Large intestine (tissue), 3 donors: Measurements from ENCODE around the gene AUTS2. TPM values are rescaled to one million over a fixed set of nuclear protein-coding genes. Genes with fewer than 3 reads are reported as not detected.

Experiments used
- DNase-seq, 2 donors: peaks; one replicate each; pipeline versions ENCODE4 v3.0.0 to v3.0.0-alpha.2; 2013
- H3K27ac ChIP-seq: one replicate; pipeline ENCODE4 v1.5.1; 2013; ENCODE audit warnings: low read length
- H3K27me3 ChIP-seq: 2 replicates; pipeline ENCODE4 v1.6.1; 2013; ENCODE audit warnings: low read length; ENCODE audit not compliant: control insufficient read depth, insufficient read depth
- H3K36me3 ChIP-seq: 2 replicates; pipeline ENCODE4 v1.6.1; 2013; ENCODE audit warnings: low read length; ENCODE audit not compliant: control insufficient read depth, insufficient read depth
- H3K4me1 ChIP-seq: one replicate; pipeline ENCODE4 v1.6.1; 2013; ENCODE audit warnings: low read length; ENCODE audit not compliant: control insufficient read depth, insufficient read depth
- H3K4me3 ChIP-seq: one replicate; pipeline ENCODE4 v1.5.1; 2013; ENCODE audit warnings: low read length
- H3K9me3 ChIP-seq: one replicate; pipeline ENCODE4 v1.6.1; 2013; ENCODE audit warnings: mild to moderate bottlenecking, low read depth, low read length, moderate library complexity; ENCODE audit not compliant: control insufficient read depth
- WGBS: methylation state at CpG from one replicate; pipeline ENCODE4 v1.1.5; 2013; ENCODE audit warnings: low lambda C conversion rate; ENCODE audit not compliant: insufficient coverage; 5-methylcytosine and 5-hydroxymethylcytosine counted together
- polyA plus RNA-seq: library from polyadenylated mRNA; unstranded; fragments of 120-200 nt; gene quantifications from one replicate; pipeline ENCODE4 v1.2.1, GENCODE V29; 2013

The AUTS2 gene
- polyA plus RNA-seq, 1 donor, result 51.3 TPM

DNA sequence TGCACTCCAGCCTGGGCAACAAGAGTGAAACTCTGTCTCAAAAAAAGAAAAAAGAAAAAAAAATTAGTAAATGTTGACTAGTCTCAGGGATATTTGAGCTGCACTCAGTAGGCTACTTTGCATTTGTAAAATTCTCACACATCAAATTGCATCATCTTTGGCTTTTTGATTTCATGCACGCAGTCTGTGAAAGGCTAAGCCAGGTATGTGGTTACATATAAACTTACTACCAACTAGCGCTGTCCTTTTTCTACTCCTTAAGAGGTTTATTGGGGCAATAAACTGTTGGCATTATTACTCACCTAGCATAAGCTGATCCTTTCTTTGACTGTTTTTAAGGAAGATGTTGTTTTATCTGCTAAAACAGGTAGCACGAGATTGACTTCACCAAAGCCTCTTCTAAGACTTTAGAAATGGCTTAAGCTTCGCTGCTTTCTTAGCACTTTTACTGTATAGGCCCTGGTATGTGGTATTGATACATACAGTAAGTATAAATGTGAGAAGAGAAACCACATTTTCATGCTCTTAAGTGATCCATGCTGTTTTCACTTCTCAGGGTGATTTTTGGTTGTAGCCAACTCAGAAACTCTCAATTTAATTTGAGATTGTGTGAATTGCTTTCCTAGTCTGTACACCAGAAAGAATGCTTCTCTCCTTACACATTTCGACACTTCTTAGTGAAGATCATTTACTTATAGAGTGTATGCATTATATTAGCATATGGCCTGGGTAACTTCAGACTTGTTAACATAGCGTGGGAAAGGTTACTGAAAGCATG, 323.9 kb downstream of the AUTS2 start:
- H3K27me3 ChIP-seq, result peaks cover 4% of the 10 kb centered on the region
- no peaks in the 10 kb centered on the region for H3K9me3 ChIP-seq
- peak; percentile 69 to 90 for DNase-seq
- H3K4me1 ChIP-seq, result peaks cover 16% of the 10 kb centered on the region
- WGBS, result no CpG with 5 or more reads among the region's 6 CpGs
- no peaks in the 10 kb centered on the region for H3K36me3 ChIP-seq
- H3K4me3 ChIP-seq, result no peak overlapping the region
- H3K27ac ChIP-seq, result no peak overlapping the region

- H3K36me3 ChIP-seq, result no peaks in the 10 kb centered on the region
- H3K9me3 ChIP-seq, result peaks cover 5% of the 10 kb centered on the region
- no peak overlapping the region for H3K4me3 ChIP-seq
- 100% methylated on average over 1 of the region's 10 CpGs for WGBS
- DNase-seq, result no peak
- H3K27ac ChIP-seq, result no peak overlapping the region
- H3K27me3 ChIP-seq, result peaks cover 4% of the 10 kb centered on the region
- no peaks in the 10 kb centered on the region for H3K4me1 ChIP-seq
These were observed 329.2 kb downstream of the AUTS2 start for GRCh38 chr7:69927461-69927860.

DNA sequence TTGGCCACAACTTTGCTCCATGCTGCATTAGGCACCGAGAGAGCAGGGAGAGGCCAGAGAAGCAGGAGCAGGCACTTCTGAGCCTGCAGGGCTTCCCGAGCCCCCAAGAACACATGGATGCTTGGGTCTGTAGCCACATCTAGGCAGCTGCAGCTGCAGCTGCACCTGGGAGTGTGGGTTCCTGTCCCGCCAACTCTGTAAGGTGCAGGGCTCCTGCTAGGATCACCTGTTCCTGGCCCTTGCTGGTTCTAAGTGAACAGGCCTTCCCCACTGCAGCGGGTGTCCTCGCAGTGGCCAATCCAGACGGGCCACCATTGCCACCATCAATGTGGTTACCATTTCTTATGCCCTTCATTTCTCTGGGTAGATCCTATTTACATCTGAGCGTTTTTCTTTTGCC, 330.3 kb downstream of the AUTS2 start:
- Histone ChIP-seq H3K4me3 (no peak overlapping the region), H3K27me3 (peaks cover 4% of the 10 kb centered on the region)
- WGBS, result 100% methylated on average over 1 of the region's 7 CpGs

DNA sequence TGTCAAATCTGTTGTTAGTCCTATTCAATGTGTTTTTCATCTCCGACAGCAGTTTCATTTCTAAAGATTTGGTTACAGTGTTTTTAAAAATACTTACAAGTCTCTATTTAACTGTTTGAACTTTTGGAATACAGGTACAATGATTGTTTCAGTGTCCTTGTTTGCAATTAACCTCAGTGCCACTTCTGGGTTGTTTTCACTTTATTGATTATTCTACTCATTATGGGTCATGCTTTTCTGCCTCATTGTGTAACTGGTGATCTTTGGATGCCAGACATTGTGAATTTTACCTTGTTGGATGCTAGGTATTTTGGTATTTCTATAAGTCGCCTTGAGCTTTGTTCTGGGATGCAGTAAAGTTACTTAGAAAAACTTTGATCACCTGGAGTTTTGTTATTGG, 331.3 kb downstream of the AUTS2 start:
- peaks cover 5% of the 10 kb centered on the region for H3K9me3 ChIP-seq
- 100% methylated on average over 1 of the region's 2 CpGs for WGBS
- H3K27ac ChIP-seq, result no peak overlapping the region

More for the DNA sequence above, 330.3 kb downstream of the AUTS2 start:
- no peak for DNase-seq
- Histone ChIP-seq H3K9me3 (peaks cover 5% of the 10 kb centered on the region), H3K4me1 (no peaks in the 10 kb centered on the region), H3K27ac (no peak overlapping the region), H3K36me3 (no peaks in the 10 kb centered on the region)

DNA sequence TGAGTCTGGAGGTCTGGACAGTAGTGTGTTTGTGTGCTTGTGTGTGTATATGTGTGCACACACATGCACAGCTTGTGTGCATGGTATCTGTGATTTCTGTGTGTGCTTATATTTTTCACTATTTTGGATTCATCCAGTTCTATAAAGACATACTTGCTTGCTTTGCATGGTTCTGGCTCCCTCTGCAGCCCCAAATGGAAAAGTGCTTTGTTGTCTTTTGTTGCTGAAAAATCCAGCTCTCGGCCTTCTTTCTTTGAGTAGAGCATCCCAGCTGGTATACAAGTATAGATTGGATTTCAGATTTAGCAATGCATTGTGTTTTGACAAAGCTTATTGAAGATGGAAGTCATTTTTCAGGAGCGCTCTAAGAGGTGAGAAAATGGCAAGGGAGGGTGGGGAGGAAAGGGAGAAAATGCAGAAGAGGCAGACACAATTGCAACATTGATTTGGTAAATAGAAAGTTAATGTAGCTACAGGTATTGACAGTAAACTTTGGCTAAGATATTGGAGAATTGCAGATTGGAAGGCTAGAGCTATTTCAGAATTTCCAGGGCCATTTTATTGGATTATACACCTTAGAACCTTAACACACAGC, 333.9 kb downstream of the AUTS2 start:
- H3K4me1 ChIP-seq, result no peaks in the 10 kb centered on the region
- H3K27ac ChIP-seq, result no peak overlapping the region
- DNase-seq, result peak in 1 of 2 donors; percentile 36
- no peaks in the 10 kb centered on the region for H3K27me3 ChIP-seq
- H3K4me3 ChIP-seq, result no peak overlapping the region
- H3K36me3 ChIP-seq, result no peaks in the 10 kb centered on the region
- 100% methylated on average over 1 of the region's 2 CpGs for WGBS
- peaks cover 5% of the 10 kb centered on the region for H3K9me3 ChIP-seq

More for the DNA sequence above, 331.3 kb downstream of the AUTS2 start:
- Histone ChIP-seq H3K4me3 (no peak overlapping the region), H3K4me1 (no peaks in the 10 kb centered on the region), H3K27me3 (peaks cover 4% of the 10 kb centered on the region), H3K36me3 (no peaks in the 10 kb centered on the region)
- no peak for DNase-seq

- no peaks in the 10 kb centered on the region for H3K9me3 ChIP-seq
- H3K36me3 ChIP-seq, result no peaks in the 10 kb centered on the region
- WGBS, result no CpG with 5 or more reads among the region's 5 CpGs
- H3K4me3 ChIP-seq, result no peak overlapping the region
- peak in 1 of 2 donors; percentile 17 for DNase-seq
- no peak overlapping the region for H3K27ac ChIP-seq
- no peaks in the 10 kb centered on the region for H3K4me1 ChIP-seq
- H3K27me3 ChIP-seq, result no peaks in the 10 kb centered on the region
These were observed 336.0 kb downstream of the AUTS2 start for GRCh38 chr7:69934144-69934903.

DNA sequence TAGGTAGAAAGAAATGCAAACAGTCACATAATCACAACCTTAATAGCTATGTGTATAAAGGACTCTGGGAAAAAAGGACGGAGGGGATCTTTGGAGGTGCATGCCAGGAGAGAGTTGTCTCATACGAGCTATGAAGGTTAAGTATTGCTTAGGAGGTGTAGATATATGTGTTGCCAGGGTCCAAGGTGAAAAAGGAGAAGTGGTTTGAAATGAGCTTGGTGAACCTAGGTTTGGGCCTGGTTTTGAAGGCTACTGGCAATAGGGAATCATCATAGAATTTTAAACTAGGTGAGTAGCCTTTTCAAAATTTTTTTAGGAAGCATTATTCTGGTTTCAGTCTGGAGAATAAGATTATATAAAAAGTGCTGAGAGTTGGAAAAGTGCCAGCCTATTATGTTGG, 336.8 kb downstream of the AUTS2 start:
- H3K4me3 ChIP-seq, result no peak overlapping the region
- no CpG with 5 or more reads among the region's 2 CpGs for WGBS

GRCh38 chr7:69937097-69937496, 338.8 kb downstream of the AUTS2 start:
- H3K4me3 ChIP-seq, result no peak overlapping the region
- no peak overlapping the region for H3K27ac ChIP-seq
- H3K27me3 ChIP-seq, result no peaks in the 10 kb centered on the region
- H3K4me1 ChIP-seq, result no peaks in the 10 kb centered on the region
- no CpG with 5 or more reads among the region's 4 CpGs for WGBS
- no peaks in the 10 kb centered on the region for H3K9me3 ChIP-seq
- H3K36me3 ChIP-seq, result no peaks in the 10 kb centered on the region
- DNase-seq, result no peak

More for the DNA sequence above, 336.8 kb downstream of the AUTS2 start:
- no peak for DNase-seq
- no peaks in the 10 kb centered on the region for H3K4me1 ChIP-seq
- no peaks in the 10 kb centered on the region for H3K36me3 ChIP-seq
- no peak overlapping the region for H3K27ac ChIP-seq
- H3K9me3 ChIP-seq, result no peaks in the 10 kb centered on the region
- no peaks in the 10 kb centered on the region for H3K27me3 ChIP-seq

DNA sequence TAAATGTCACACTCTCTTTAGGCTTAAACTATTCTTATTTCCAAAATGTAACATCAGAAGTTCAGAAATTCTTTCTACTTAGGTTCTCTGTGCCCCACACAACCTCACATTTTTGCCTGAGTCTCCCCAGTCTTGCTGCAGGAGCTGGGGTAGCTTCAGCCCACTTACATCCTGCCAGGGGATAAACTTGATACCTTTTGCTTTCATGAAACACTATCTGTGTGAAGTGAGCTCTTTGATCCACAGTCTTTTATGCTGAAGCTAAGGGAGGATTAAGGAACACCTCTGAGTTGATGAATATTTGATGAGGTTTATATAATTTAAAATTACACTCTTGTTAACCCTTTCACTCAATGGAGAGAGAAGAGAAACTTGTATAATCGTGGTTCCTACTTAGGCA, 341.0 kb downstream of the AUTS2 start:
- no peak for DNase-seq
- no peak overlapping the region for H3K4me3 ChIP-seq
- no peaks in the 10 kb centered on the region for H3K9me3 ChIP-seq
- no peak overlapping the region for H3K27ac ChIP-seq
- H3K4me1 ChIP-seq, result no peaks in the 10 kb centered on the region
- no CpG with 5 or more reads among the region's 1 CpG for WGBS
- H3K36me3 ChIP-seq, result no peaks in the 10 kb centered on the region
- no peaks in the 10 kb centered on the region for H3K27me3 ChIP-seq

DNA sequence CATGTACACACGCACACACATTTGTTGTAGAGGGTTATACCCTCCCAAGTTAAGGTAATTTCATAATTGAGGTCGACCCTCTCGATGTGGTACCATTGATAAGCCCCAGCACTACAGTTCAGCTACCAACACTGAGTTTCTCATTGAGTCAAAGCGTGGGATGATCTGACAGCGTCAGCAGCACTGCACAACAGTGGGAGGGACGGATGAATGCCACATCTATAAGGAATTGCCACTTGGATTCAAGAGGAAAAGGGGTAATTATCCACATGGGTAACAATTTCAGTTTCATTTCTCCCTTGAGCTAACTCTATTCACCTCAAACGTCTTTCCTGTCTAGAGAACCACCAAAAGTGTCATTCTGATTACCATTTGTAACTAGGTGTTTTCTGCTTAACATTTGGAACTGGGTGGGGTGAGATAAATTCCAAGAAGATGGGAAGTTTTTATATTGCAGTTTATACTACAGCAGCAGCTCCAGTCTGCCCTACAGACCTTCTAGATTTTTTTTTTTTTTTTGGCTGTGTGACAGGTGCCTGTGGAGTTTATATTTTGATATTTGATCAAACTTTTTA, 342.9 kb downstream of the AUTS2 start:
- no peaks in the 10 kb centered on the region for H3K36me3 ChIP-seq
- no peaks in the 10 kb centered on the region for H3K4me1 ChIP-seq
- 17% methylated on average over 1 of the region's 7 CpGs for WGBS
- no peak overlapping the region for H3K4me3 ChIP-seq
- no peaks in the 10 kb centered on the region for H3K9me3 ChIP-seq
- DNase-seq, result no peak
- no peaks in the 10 kb centered on the region for H3K27me3 ChIP-seq
- H3K27ac ChIP-seq, result no peak overlapping the region
